ENCODE data around the gene GRK1.

GRCh38 chr13:113744197-113745000, 77.4 kb downstream of the GRK1 start:
- TF ChIP-seq, protein P1, sequence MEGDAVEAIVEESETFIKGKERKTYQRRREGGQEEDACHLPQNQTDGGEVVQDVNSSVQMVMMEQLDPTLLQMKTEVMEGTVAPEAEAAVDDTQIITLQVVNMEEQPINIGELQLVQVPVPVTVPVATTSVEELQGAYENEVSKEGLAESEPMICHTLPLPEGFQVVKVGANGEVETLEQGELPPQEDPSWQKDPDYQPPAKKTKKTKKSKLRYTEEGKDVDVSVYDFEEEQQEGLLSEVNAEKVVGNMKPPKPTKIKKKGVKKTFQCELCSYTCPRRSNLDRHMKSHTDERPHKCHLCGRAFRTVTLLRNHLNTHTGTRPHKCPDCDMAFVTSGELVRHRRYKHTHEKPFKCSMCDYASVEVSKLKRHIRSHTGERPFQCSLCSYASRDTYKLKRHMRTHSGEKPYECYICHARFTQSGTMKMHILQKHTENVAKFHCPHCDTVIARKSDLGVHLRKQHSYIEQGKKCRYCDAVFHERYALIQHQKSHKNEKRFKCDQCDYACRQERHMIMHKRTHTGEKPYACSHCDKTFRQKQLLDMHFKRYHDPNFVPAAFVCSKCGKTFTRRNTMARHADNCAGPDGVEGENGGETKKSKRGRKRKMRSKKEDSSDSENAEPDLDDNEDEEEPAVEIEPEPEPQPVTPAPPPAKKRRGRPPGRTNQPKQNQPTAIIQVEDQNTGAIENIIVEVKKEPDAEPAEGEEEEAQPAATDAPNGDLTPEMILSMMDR (IDR thresholded peaks at IDR 0.05): no peak
- TF ChIP-seq POLR2A (IDR thresholded peaks at IDR 0.05): no peak
- no peak for TF ChIP-seq EP300 (IDR thresholded peaks at IDR 0.05; ENCODE audit: low read depth)
